Measurements from ENCODE around the gene MGARP. TPM values are rescaled to one million over a fixed set of nuclear protein-coding genes. Genes with fewer than 3 reads are reported as not detected.

Gene MGARP
- total RNA-seq, 1 experiment from 2014 or later, result 0.22 TPM

DNA sequence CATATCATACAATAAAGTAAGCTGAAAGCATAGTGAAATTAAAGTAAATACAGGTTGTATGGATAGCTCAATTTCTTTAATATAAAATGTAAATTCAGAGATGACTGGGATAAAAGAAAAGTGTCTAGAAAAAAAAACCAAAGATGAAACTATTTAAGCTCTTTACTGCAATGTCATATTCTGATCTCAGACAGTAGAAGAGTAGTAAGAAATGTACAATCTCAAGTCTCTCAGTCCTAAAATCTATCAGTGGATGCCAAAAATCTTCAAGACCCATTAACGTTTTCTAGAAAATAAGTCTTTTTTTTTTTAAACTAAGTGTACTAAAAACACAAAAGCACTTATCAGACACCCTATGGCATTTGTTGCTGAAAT is 13.8 kb downstream of the MGARP start:
- H3K27me3 ChIP-seq (ENCODE audit: insufficient read depth, low read length), result no peaks in the 10 kb centered on the region
- CTCF ChIA-PET, result interaction anchor here (1.4 to 1.5 kb wide), 2 partner anchors 22 to 29 kb away, joined by 3 to 6 read pairs; no protein-coding TSS in a partner anchor
- peak overlapping the region; percentile 24 for H3K9ac ChIP-seq (ENCODE audit: low read length)
- peak overlapping the region; percentile 38 to 46 for H3K4me3 ChIP-seq (replicated peaks in 1 of 2; ENCODE audit: low read depth in 1 of 2, low read length in 2 of 2)
- POLR2A ChIA-PET, result interaction anchor here (1.2 to 1.8 kb wide), 2 partner anchors 8 to 35 kb away, joined by 4 read pairs; partner anchors contain the start of gene NAA15
- no peak for DNase-seq (ENCODE audit: low read depth, low spot score)
- intact Hi-C loops (cut with micrococcal nuclease), result no loop called here
- no peaks in the 10 kb centered on the region for H3K9me2 ChIP-seq (ENCODE audit: insufficient read depth)
- peak overlapping the region; percentile 71 for H3K4me2 ChIP-seq (ENCODE audit: low read length)
- H3K9me3 ChIP-seq (ENCODE audit: control insufficient read depth in 1 of 2, insufficient read depth in 1 of 2, low read depth in 1 of 2, low read length in 2 of 2), result no peaks in the 10 kb centered on the region
- H3K4me1 ChIP-seq (ENCODE audit: control insufficient read depth in 1 of 2, insufficient read depth in 2 of 2, low read length in 2 of 2), result peaks cover 15 to 26% of the 10 kb centered on the region in 2 experiments
- ATAC-seq, result no peak
- no peaks in the 10 kb centered on the region for H3K79me2 ChIP-seq (ENCODE audit: insufficient read depth, low read length)
- H2AFZ ChIP-seq (ENCODE audit: low read depth, low read length, poor library complexity, severe bottlenecking), result peak overlapping the region; percentile 86
- no peaks in the 10 kb centered on the region for H4K20me1 ChIP-seq (ENCODE audit: insufficient read depth)
- BruUV-seq (replicated peaks), result no TSS peak
- H3K27ac ChIP-seq (ENCODE audit: low read depth, low read length), result peak overlapping the region; percentile 31; the same call in 1 of the 2 replicates
- H3K36me3 ChIP-seq (ENCODE audit: control insufficient read depth in 1 of 2, insufficient read depth in 2 of 2, low read length in 2 of 2), result no peaks in the 10 kb centered on the region
- RAD21 ChIA-PET (ENCODE audit: low non-redundant PET in 1 of 2, low total read pairs in 2 of 2, uncharacterized antibody in 2 of 2, unreplicated experiment in 2 of 2), result no interaction called here
- TF ChIP-seq ELF1 (IDR thresholded peaks at IDR 0.05; ENCODE audit: borderline replicate concordance, low read depth), result no peak
- TF ChIP-seq FOSL1 (IDR thresholded peaks at IDR 0.05; ENCODE audit: low read depth), result peak; percentile 5; the same call in 1 of the 2 replicates
- TF ChIP-seq, protein P1, sequence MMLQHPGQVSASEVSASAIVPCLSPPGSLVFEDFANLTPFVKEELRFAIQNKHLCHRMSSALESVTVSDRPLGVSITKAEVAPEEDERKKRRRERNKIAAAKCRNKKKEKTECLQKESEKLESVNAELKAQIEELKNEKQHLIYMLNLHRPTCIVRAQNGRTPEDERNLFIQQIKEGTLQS (IDR thresholded peaks at IDR 0.05), result no peak

DNA sequence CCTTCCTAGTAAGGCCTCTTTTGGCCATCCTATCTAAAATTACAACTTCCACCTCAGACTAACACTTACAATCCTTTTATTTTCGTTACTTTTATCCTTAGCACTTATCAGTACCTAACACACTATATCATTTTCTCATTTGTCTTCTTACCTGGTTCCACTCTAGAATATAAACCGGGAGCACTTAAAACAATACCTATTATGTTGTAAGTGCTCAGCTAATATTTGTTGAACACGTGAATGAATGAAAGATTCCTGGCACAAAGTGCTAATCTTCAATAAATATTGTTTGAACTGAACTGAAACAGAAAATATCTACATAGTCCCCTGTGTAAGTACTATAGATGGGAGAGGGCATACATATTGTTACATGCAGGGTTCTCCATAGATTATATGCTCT is 14.4 kb downstream of the MGARP start:
- no peaks in the 10 kb centered on the region for H3K9me3 ChIP-seq (ENCODE audit: control insufficient read depth in 1 of 2, insufficient read depth in 1 of 2, low read depth in 1 of 2, low read length in 2 of 2)
- H4K20me1 ChIP-seq (ENCODE audit: insufficient read depth), result no peaks in the 10 kb centered on the region
- no peak for DNase-seq (ENCODE audit: low read depth, low spot score)
- CTCF ChIA-PET, result interaction anchor here (1.4 to 1.5 kb wide), 2 partner anchors 23 to 30 kb away, joined by 3 to 6 read pairs; no protein-coding TSS in a partner anchor
- TF ChIP-seq SIN3A (IDR thresholded peaks at IDR 0.05; ENCODE audit: low read depth), result no peak
- TF ChIP-seq, protein P2, sequence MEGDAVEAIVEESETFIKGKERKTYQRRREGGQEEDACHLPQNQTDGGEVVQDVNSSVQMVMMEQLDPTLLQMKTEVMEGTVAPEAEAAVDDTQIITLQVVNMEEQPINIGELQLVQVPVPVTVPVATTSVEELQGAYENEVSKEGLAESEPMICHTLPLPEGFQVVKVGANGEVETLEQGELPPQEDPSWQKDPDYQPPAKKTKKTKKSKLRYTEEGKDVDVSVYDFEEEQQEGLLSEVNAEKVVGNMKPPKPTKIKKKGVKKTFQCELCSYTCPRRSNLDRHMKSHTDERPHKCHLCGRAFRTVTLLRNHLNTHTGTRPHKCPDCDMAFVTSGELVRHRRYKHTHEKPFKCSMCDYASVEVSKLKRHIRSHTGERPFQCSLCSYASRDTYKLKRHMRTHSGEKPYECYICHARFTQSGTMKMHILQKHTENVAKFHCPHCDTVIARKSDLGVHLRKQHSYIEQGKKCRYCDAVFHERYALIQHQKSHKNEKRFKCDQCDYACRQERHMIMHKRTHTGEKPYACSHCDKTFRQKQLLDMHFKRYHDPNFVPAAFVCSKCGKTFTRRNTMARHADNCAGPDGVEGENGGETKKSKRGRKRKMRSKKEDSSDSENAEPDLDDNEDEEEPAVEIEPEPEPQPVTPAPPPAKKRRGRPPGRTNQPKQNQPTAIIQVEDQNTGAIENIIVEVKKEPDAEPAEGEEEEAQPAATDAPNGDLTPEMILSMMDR (IDR thresholded peaks at IDR 0.05 in 2 of 3, conservative IDR thresholded peaks at IDR 0.05 in 1 of 3; ENCODE audit: borderline replicate concordance in 1 of 3, insufficient read depth in 1 of 3, low read depth in 2 of 3, low read length in 2 of 3), result 0 out of 6 replicates have a peak, but pooled peaks of 1 of the 3 experiments have one; percentile 5
- intact Hi-C loops (cut with micrococcal nuclease), result no loop called here
- no peak overlapping the region for H3K9ac ChIP-seq (ENCODE audit: low read length)
- no peak overlapping the region for H3K4me3 ChIP-seq (replicated peaks in 1 of 2; ENCODE audit: low read depth in 1 of 2, low read length in 2 of 2)
- RAD21 ChIA-PET (ENCODE audit: low non-redundant PET in 1 of 2, low total read pairs in 2 of 2, uncharacterized antibody in 2 of 2, unreplicated experiment in 2 of 2), result no interaction called here
- no peak overlapping the region for H3K27ac ChIP-seq (ENCODE audit: low read depth, low read length)
- H2AFZ ChIP-seq (ENCODE audit: low read depth, low read length, poor library complexity, severe bottlenecking), result peak overlapping the region; percentile 13
- peak overlapping the region; percentile 71; the same call in 1 of the 2 replicates for H3K4me2 ChIP-seq (ENCODE audit: low read length)
- peaks cover 15 to 26% of the 10 kb centered on the region in 2 experiments for H3K4me1 ChIP-seq (ENCODE audit: control insufficient read depth in 1 of 2, insufficient read depth in 2 of 2, low read length in 2 of 2)
- no peak for ATAC-seq
- H3K27me3 ChIP-seq (ENCODE audit: insufficient read depth, low read length), result no peaks in the 10 kb centered on the region
- H3K36me3 ChIP-seq (ENCODE audit: control insufficient read depth in 1 of 2, insufficient read depth in 2 of 2, low read length in 2 of 2), result no peaks in the 10 kb centered on the region
- POLR2A ChIA-PET, result no interaction called here
- H3K9me2 ChIP-seq (ENCODE audit: insufficient read depth), result no peaks in the 10 kb centered on the region
- BruUV-seq (replicated peaks), result no TSS peak
- H3K79me2 ChIP-seq (ENCODE audit: insufficient read depth, low read length), result no peaks in the 10 kb centered on the region

Measured in HCT116 (cell line).